ENCODE results near the gene PSMG4. TPM values are rescaled to one million over a fixed set of nuclear protein-coding genes. Genes with fewer than 3 reads are reported as not detected.

PSMG4 gene
- total RNA-seq, 1 experiment from 2014 or later = 27.0 TPM

DNA sequence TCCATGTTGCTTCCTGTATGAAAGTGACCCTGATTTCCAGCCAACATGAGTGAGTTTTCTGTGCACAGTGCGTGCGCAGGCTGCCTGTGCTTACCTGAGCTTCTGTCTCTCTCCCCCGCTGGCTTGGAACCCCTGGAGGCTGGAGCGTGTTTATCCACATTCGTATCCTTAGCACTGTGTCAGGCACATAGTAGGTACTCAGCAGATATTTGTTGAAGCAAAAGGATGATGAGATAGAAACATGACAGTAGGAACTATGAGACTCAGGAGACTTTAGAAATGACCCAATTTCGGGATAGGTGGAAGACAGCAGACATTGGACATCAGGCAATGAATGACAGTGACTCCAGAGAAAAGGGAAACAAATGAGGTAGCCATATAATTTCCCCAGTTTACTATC lies 46.5 kb upstream of the PSMG4 start:
- ChIA-PET POLR2A (interaction anchor here (0.6 kb wide), 1 partner anchor 33 kb away, joined by 10 read pairs; no protein-coding TSS in a partner anchor), CTCF (no interaction called here)
- H3K27ac ChIP-seq (ENCODE audit: low read length) = no peak overlapping the region
- TF ChIP-seq, protein P1, sequence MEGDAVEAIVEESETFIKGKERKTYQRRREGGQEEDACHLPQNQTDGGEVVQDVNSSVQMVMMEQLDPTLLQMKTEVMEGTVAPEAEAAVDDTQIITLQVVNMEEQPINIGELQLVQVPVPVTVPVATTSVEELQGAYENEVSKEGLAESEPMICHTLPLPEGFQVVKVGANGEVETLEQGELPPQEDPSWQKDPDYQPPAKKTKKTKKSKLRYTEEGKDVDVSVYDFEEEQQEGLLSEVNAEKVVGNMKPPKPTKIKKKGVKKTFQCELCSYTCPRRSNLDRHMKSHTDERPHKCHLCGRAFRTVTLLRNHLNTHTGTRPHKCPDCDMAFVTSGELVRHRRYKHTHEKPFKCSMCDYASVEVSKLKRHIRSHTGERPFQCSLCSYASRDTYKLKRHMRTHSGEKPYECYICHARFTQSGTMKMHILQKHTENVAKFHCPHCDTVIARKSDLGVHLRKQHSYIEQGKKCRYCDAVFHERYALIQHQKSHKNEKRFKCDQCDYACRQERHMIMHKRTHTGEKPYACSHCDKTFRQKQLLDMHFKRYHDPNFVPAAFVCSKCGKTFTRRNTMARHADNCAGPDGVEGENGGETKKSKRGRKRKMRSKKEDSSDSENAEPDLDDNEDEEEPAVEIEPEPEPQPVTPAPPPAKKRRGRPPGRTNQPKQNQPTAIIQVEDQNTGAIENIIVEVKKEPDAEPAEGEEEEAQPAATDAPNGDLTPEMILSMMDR (IDR thresholded peaks at IDR 0.05) = no peak
- no peak for TF ChIP-seq POLR2AphosphoS5 (IDR thresholded peaks at IDR 0.05; ENCODE audit: low read depth, low read length)
- TF ChIP-seq SIN3A (IDR thresholded peaks at IDR 0.05; ENCODE audit: borderline replicate concordance, insufficient read depth, low read depth, low read length) = no peak
- TF ChIP-seq TCF7L2 (IDR thresholded peaks at IDR 0.05; ENCODE audit: low read depth, low read length) = no peak
- TF ChIP-seq, protein P2, sequence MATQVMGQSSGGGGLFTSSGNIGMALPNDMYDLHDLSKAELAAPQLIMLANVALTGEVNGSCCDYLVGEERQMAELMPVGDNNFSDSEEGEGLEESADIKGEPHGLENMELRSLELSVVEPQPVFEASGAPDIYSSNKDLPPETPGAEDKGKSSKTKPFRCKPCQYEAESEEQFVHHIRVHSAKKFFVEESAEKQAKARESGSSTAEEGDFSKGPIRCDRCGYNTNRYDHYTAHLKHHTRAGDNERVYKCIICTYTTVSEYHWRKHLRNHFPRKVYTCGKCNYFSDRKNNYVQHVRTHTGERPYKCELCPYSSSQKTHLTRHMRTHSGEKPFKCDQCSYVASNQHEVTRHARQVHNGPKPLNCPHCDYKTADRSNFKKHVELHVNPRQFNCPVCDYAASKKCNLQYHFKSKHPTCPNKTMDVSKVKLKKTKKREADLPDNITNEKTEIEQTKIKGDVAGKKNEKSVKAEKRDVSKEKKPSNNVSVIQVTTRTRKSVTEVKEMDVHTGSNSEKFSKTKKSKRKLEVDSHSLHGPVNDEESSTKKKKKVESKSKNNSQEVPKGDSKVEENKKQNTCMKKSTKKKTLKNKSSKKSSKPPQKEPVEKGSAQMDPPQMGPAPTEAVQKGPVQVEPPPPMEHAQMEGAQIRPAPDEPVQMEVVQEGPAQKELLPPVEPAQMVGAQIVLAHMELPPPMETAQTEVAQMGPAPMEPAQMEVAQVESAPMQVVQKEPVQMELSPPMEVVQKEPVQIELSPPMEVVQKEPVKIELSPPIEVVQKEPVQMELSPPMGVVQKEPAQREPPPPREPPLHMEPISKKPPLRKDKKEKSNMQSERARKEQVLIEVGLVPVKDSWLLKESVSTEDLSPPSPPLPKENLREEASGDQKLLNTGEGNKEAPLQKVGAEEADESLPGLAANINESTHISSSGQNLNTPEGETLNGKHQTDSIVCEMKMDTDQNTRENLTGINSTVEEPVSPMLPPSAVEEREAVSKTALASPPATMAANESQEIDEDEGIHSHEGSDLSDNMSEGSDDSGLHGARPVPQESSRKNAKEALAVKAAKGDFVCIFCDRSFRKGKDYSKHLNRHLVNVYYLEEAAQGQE (IDR thresholded peaks at IDR 0.05; ENCODE audit: insufficient read depth in 1 of 2, low read depth in 2 of 2, low read length in 1 of 2) = no peak
- no peak overlapping the region for H3K4me3 ChIP-seq (ENCODE audit: low read depth in 2 of 2, low read length in 2 of 2)
- no peaks in the 10 kb centered on the region for H3K9me3 ChIP-seq (ENCODE audit: control insufficient read depth, insufficient read depth, low read depth, low read length)
- BruUV-seq (replicated peaks) = no TSS peak
- intact Hi-C loops (cut with micrococcal nuclease; ENCODE audit: unreplicated experiment) = no loop called here
- H3K4me1 ChIP-seq (ENCODE audit: control insufficient read depth, insufficient read depth, low read length) = peaks cover 10% of the 10 kb centered on the region
- no peaks in the 10 kb centered on the region for H3K27me3 ChIP-seq (ENCODE audit: control insufficient read depth, insufficient read depth, low read length)
- DNase-seq (ENCODE audit: low read depth, low spot score) (no peak), ATAC-seq (no peak)
- in situ Hi-C loops (cut with HindIII; ENCODE audit: low pct_unique_long_range_greater_than_20kb, low sequenced_read_pairs) = no loop called here
- H3K36me3 ChIP-seq (ENCODE audit: control insufficient read depth, insufficient read depth, low read length) = no peaks in the 10 kb centered on the region

DNA sequence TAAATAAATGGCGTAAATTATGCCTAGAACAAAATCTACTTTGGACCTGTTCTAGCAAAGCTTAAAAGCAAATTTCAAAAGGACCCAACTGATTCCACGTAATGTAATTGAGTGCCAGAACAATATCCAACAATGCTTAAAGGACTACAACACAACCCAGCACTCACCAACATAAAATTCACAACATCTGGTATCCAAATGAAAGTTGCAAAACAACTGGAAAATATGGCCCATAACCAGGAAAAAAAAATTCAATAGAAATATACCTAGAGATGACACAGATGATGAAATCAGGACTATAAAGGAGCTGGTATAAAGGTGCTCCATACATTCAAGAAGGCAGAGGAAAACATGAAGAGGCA lies 45.4 kb upstream of the PSMG4 start:
- CTCF ChIA-PET = no interaction called here
- in situ Hi-C loops (cut with HindIII; ENCODE audit: low pct_unique_long_range_greater_than_20kb, low sequenced_read_pairs) = no loop called here
- no peak for ATAC-seq

More for the DNA sequence above, 45.4 kb upstream of the PSMG4 start:
- peaks cover 10% of the 10 kb centered on the region for H3K4me1 ChIP-seq (ENCODE audit: control insufficient read depth, insufficient read depth, low read length)
- no peak for DNase-seq (ENCODE audit: low read depth, low spot score)
- TF ChIP-seq POLR2AphosphoS5 (IDR thresholded peaks at IDR 0.05; ENCODE audit: low read depth, low read length) (no peak), TCF7L2 (IDR thresholded peaks at IDR 0.05; ENCODE audit: low read depth, low read length) (no peak), SIN3A (IDR thresholded peaks at IDR 0.05; ENCODE audit: borderline replicate concordance, insufficient read depth, low read depth, low read length) (no peak)
- TF ChIP-seq, protein P2 (IDR thresholded peaks at IDR 0.05; ENCODE audit: insufficient read depth in 1 of 2, low read depth in 2 of 2, low read length in 1 of 2) = no peak
- TF ChIP-seq, protein P1 (IDR thresholded peaks at IDR 0.05) = no peak
- intact Hi-C loops (cut with micrococcal nuclease; ENCODE audit: unreplicated experiment) = no loop called here
- no peak overlapping the region for H3K4me3 ChIP-seq (ENCODE audit: low read depth in 2 of 2, low read length in 2 of 2)
- H3K9me3 ChIP-seq (ENCODE audit: control insufficient read depth, insufficient read depth, low read depth, low read length) = no peaks in the 10 kb centered on the region
- POLR2A ChIA-PET = interaction anchor here (0.5 kb wide), 1 partner anchor 19 kb away, joined by 8 read pairs; no protein-coding TSS in a partner anchor
- no TSS peak for BruUV-seq (replicated peaks)
- no peaks in the 10 kb centered on the region; the same call in 1 of the 2 replicates for H3K27me3 ChIP-seq (ENCODE audit: control insufficient read depth, insufficient read depth, low read length)
- H3K36me3 ChIP-seq (ENCODE audit: control insufficient read depth, insufficient read depth, low read length) = no peaks in the 10 kb centered on the region
- H3K27ac ChIP-seq (ENCODE audit: low read length) = no peak overlapping the region
